Stimulated activated memory B cell treated with anti-CD40 and anti-IgM and Interleukin-4, amounts not matched to agents 10 μg/mL and 1 μg/mL and 100 μg/mL, for 72 hours (primary cell): Measurements from ENCODE around the gene CCL15.

ENCODE experiments used
- ATAC-seq: fragments of 150-1000 bp; cut with Tn5 transposase; 2 replicates; pipeline ENCODE4 v1.10.0; 2021
- H3K27ac Mint-ChIP-seq: one replicate; pipeline ENCODE4 v1.8.0; 2022; ENCODE audit warnings: mild to moderate bottlenecking, mixed read lengths
- H3K27me3 Mint-ChIP-seq: one replicate; pipeline ENCODE4 v1.8.0; 2022; ENCODE audit warnings: mixed read lengths
- H3K36me3 Mint-ChIP-seq: one replicate; pipeline ENCODE4 v1.8.0; 2022; ENCODE audit warnings: mixed read lengths
- H3K4me1 Mint-ChIP-seq: one replicate; pipeline ENCODE4 v1.8.0; 2022; ENCODE audit warnings: mixed read lengths
- H3K4me3 Mint-ChIP-seq: one replicate; pipeline ENCODE4 v1.8.0; 2022; ENCODE audit warnings: mild to moderate bottlenecking, moderate library complexity, mixed read lengths
- H3K9me3 Mint-ChIP-seq: one replicate; pipeline ENCODE4 v1.8.0; 2022; ENCODE audit warnings: mixed read lengths

Gene CCL15

GRCh38 chr17:35977509-35977908 lies 23.8 kb downstream of the CCL15 start:
- peaks cover 26% of the 10 kb centered on the region for H3K27me3 Mint-ChIP-seq
- H3K36me3 Mint-ChIP-seq: no peaks in the 10 kb centered on the region
- H3K4me3 Mint-ChIP-seq: no peak overlapping the region
- H3K27ac Mint-ChIP-seq: peak overlapping the region; percentile 38
- ATAC-seq: peak; percentile 83
- H3K9me3 Mint-ChIP-seq: no peaks in the 10 kb centered on the region
- H3K4me1 Mint-ChIP-seq: peaks cover 22% of the 10 kb centered on the region

GRCh38 chr17:35973333-35974260 lies 27.8 kb downstream of the CCL15 start:
- H3K27ac Mint-ChIP-seq: no peak overlapping the region
- H3K9me3 Mint-ChIP-seq: no peaks in the 10 kb centered on the region
- H3K4me1 Mint-ChIP-seq: peaks cover 22% of the 10 kb centered on the region
- H3K27me3 Mint-ChIP-seq: peaks cover 17% of the 10 kb centered on the region
- no peaks in the 10 kb centered on the region for H3K36me3 Mint-ChIP-seq
- H3K4me3 Mint-ChIP-seq: no peak overlapping the region
- no peak for ATAC-seq

- Mint-ChIP-seq H3K4me3 (no peak overlapping the region), H3K27ac (no peak overlapping the region), H3K27me3 (peaks cover 11% of the 10 kb centered on the region), H3K4me1 (peaks cover 17% of the 10 kb centered on the region), H3K36me3 (no peaks in the 10 kb centered on the region), H3K9me3 (no peaks in the 10 kb centered on the region)
- no peak for ATAC-seq
These were observed 28.4 kb downstream of the CCL15 start for GRCh38 chr17:35972945-35973332.

- H3K27me3 Mint-ChIP-seq: peaks cover 9% of the 10 kb centered on the region
- H3K4me3 Mint-ChIP-seq: no peak overlapping the region
- no peaks in the 10 kb centered on the region for H3K9me3 Mint-ChIP-seq
- peaks cover 13% of the 10 kb centered on the region for H3K4me1 Mint-ChIP-seq
- H3K27ac Mint-ChIP-seq: no peak overlapping the region
- ATAC-seq: no peak
- H3K36me3 Mint-ChIP-seq: no peaks in the 10 kb centered on the region
These were observed 28.8 kb downstream of the CCL15 start for GRCh38 chr17:35972535-35972934.

GRCh38 chr17:35972066-35972465 lies 29.3 kb downstream of the CCL15 start:
- H3K4me3 Mint-ChIP-seq: no peak overlapping the region
- no peaks in the 10 kb centered on the region for H3K36me3 Mint-ChIP-seq
- peaks cover 8% of the 10 kb centered on the region for H3K27me3 Mint-ChIP-seq
- no peak for ATAC-seq
- no peaks in the 10 kb centered on the region for H3K9me3 Mint-ChIP-seq
- H3K4me1 Mint-ChIP-seq: peaks cover 11% of the 10 kb centered on the region
- H3K27ac Mint-ChIP-seq: no peak overlapping the region

- Mint-ChIP-seq H3K27me3 (no peaks in the 10 kb centered on the region), H3K4me3 (no peak overlapping the region), H3K9me3 (no peaks in the 10 kb centered on the region), H3K4me1 (no peaks in the 10 kb centered on the region), H3K36me3 (no peaks in the 10 kb centered on the region), H3K27ac (no peak overlapping the region)
- peak; percentile 65 for ATAC-seq
These were observed 31.6 kb downstream of the CCL15 start for GRCh38 chr17:35969558-35970380.

GRCh38 chr17:35968520-35969054 lies 32.8 kb downstream of the CCL15 start:
- ATAC-seq: no peak
- Mint-ChIP-seq H3K27me3 (peaks cover 7% of the 10 kb centered on the region), H3K4me3 (no peak overlapping the region), H3K27ac (no peak overlapping the region), H3K9me3 (no peaks in the 10 kb centered on the region), H3K4me1 (no peaks in the 10 kb centered on the region), H3K36me3 (no peaks in the 10 kb centered on the region)

- H3K27ac Mint-ChIP-seq: no peak overlapping the region
- H3K27me3 Mint-ChIP-seq: peaks cover 33% of the 10 kb centered on the region
- no peaks in the 10 kb centered on the region for H3K9me3 Mint-ChIP-seq
- no peaks in the 10 kb centered on the region for H3K36me3 Mint-ChIP-seq
- H3K4me3 Mint-ChIP-seq: no peak overlapping the region
- no peak for ATAC-seq
- H3K4me1 Mint-ChIP-seq: no peaks in the 10 kb centered on the region
These were observed 36.1 kb downstream of the CCL15 start for GRCh38 chr17:35965272-35965671.

- no peaks in the 10 kb centered on the region for H3K9me3 Mint-ChIP-seq
- peaks cover 38% of the 10 kb centered on the region for H3K27me3 Mint-ChIP-seq
- no peak overlapping the region for H3K27ac Mint-ChIP-seq
- H3K4me3 Mint-ChIP-seq: no peak overlapping the region
- H3K36me3 Mint-ChIP-seq: no peaks in the 10 kb centered on the region
- ATAC-seq: no peak
- H3K4me1 Mint-ChIP-seq: no peaks in the 10 kb centered on the region
These were observed 37.7 kb downstream of the CCL15 start for GRCh38 chr17:35963663-35964062.

GRCh38 chr17:35953720-35954119 lies 47.6 kb downstream of the CCL15 start:
- H3K9me3 Mint-ChIP-seq: peaks cover 3% of the 10 kb centered on the region
- H3K4me3 Mint-ChIP-seq: no peak overlapping the region
- H3K27me3 Mint-ChIP-seq: peaks cover 18% of the 10 kb centered on the region
- ATAC-seq: no peak
- no peaks in the 10 kb centered on the region for H3K4me1 Mint-ChIP-seq
- H3K36me3 Mint-ChIP-seq: no peaks in the 10 kb centered on the region
- no peak overlapping the region for H3K27ac Mint-ChIP-seq

- no peaks in the 10 kb centered on the region for H3K9me3 Mint-ChIP-seq
- no peaks in the 10 kb centered on the region for H3K4me1 Mint-ChIP-seq
- ATAC-seq: no peak
- H3K4me3 Mint-ChIP-seq: no peak overlapping the region
- no peaks in the 10 kb centered on the region for H3K36me3 Mint-ChIP-seq
- no peak overlapping the region for H3K27ac Mint-ChIP-seq
- no peaks in the 10 kb centered on the region for H3K27me3 Mint-ChIP-seq
These were observed 52.0 kb downstream of the CCL15 start for GRCh38 chr17:35949401-35949800.

- no peak overlapping the region for H3K27ac Mint-ChIP-seq
- H3K36me3 Mint-ChIP-seq: no peaks in the 10 kb centered on the region
- H3K4me1 Mint-ChIP-seq: no peaks in the 10 kb centered on the region
- H3K27me3 Mint-ChIP-seq: no peaks in the 10 kb centered on the region
- ATAC-seq: no peak
- no peak overlapping the region for H3K4me3 Mint-ChIP-seq
- no peaks in the 10 kb centered on the region for H3K9me3 Mint-ChIP-seq
These were observed 53.3 kb downstream of the CCL15 start for GRCh38 chr17:35948092-35948491.
